Measurements from ENCODE around the gene TRIM8.
"Not testable (repeated sequence)": the region's sequence is repeated elsewhere in the genome, so short reads cannot be mapped to it uniquely, and the experiment has no call there.

The TRIM8 gene

GRCh38 chr10:102673819-102674511 lies 29.7 kb downstream of the TRIM8 start:
- DNase-seq = peak; percentile 66

GRCh38 chr10:102674566-102674965 lies 30.3 kb downstream of the TRIM8 start:
- DNase-seq = no peak

GRCh38 chr10:102675011-102675665 lies 30.9 kb downstream of the TRIM8 start:
- no peak for DNase-seq

- DNase-seq = no peak
Observed at GRCh38 chr10:102675666-102676533, 31.6 kb downstream of the TRIM8 start.

- no peak for DNase-seq
Observed at GRCh38 chr10:102676534-102677315, 32.4 kb downstream of the TRIM8 start.

GRCh38 chr10:102677331-102678067 lies 33.2 kb downstream of the TRIM8 start:
- DNase-seq = no peak

GRCh38 chr10:102678068-102678400 lies 33.8 kb downstream of the TRIM8 start:
- DNase-seq = no peak

- DNase-seq = no peak
Observed at GRCh38 chr10:102678842-102679289, 34.6 kb downstream of the TRIM8 start.

GRCh38 chr10:102679596-102679995 lies 35.3 kb downstream of the TRIM8 start:
- DNase-seq = no peak

- DNase-seq = no peak
Observed at GRCh38 chr10:102681696-102682095, 37.4 kb downstream of the TRIM8 start.

- no peak for DNase-seq
Observed at GRCh38 chr10:102682416-102682815, 38.1 kb downstream of the TRIM8 start.

- no peak for DNase-seq
Observed at GRCh38 chr10:102682981-102683380, 38.7 kb downstream of the TRIM8 start.

- DNase-seq = no peak
Observed at GRCh38 chr10:102683736-102684135, 39.5 kb downstream of the TRIM8 start.

GRCh38 chr10:102691285-102692066 lies 47.2 kb downstream of the TRIM8 start:
- DNase-seq = no peak

GRCh38 chr10:102695401-102695800 lies 51.1 kb downstream of the TRIM8 start:
- not testable (repeated sequence) for DNase-seq

- no peak for DNase-seq
Observed at GRCh38 chr10:102696736-102697135, 52.5 kb downstream of the TRIM8 start.

- DNase-seq = no peak
Observed at GRCh38 chr10:102698894-102699293, 54.6 kb downstream of the TRIM8 start.

- DNase-seq = no peak
Observed at GRCh38 chr10:102701272-102701671, 57.0 kb downstream of the TRIM8 start.

GRCh38 chr10:102701796-102702195 lies 57.5 kb downstream of the TRIM8 start:
- DNase-seq = no peak

- no peak for DNase-seq
Observed at GRCh38 chr10:102702742-102703141, 58.5 kb downstream of the TRIM8 start.

GRCh38 chr10:102704915-102705314 lies 60.6 kb downstream of the TRIM8 start:
- no peak for DNase-seq

Measured in NCI-H1694 (cell line).